AG09309 (cell line): Measurements from ENCODE around the gene SEC14L2.

ENCODE experiments used
- DNase-seq: peaks from one replicate; pipeline ENCODE4 v3.0.0-alpha.2; 2010; ENCODE audit warnings: low read depth
- H3K4me3 ChIP-seq: 2 replicates; pipeline ENCODE4 v1.5.1; 2011; ENCODE audit warnings: mild to moderate bottlenecking, low read depth, low read length, moderate library complexity; ENCODE audit not compliant: control insufficient read depth
- CTCF ChIP-seq: IDR thresholded peaks from 2 replicates; pipeline ENCODE4 v1.5.1; 2011; ENCODE audit warnings: mild to moderate bottlenecking, low read depth, low read length, inconsistent platforms; ENCODE audit not compliant: insufficient read depth, control insufficient read depth; ENCODE audit errors: missing control alignments

The SEC14L2 gene

DNA sequence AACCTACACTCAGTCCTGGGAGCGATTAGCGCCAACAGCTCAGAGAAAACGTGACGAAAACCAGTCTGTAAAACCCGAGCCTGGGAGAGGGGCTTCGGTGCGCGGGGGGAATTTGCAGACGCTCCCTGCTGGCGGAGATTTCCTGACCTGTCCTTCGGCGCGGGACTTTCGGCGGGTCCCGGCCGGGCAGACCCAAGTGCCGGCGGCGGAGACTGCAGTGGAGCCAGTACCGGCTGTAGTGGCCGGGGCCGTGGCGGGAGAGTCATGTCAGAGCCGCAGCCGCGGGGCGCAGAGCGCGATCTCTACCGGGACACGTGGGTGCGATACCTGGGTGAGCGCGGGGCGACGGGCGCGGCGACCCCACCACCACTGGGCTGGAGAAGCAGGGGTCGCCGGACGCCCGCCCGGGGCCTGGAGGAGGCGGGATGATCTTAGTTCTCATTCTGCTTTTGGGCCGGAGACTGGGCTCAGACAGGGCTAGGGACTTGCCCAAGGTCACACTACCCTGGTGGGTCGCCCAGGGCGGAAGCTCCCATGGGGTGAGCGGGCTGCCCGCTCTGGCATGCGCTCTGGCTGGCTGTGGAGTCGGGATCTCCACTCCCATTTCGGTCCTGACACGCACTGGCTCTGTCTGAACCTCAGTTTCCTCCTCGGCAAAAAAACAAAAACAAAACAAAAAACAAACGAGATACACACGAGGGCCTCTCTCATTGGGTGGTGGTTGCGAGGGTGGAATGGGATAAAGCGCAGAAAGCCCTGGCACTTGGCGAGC, 29.0 kb downstream of the SEC14L2 start, which contains the start of gene MTFP1:
Gene MTFP1 (plus strand): TSS at position 153 of the 772 bp plus-strand sequence. CDS start 112 bp downstream, at position 265.
- TF ChIP-seq CTCF, result peak; percentile 5
- no peak for DNase-seq
- H3K4me3 ChIP-seq, result peak within 1 kb of the TSS; percentile 62

DNA sequence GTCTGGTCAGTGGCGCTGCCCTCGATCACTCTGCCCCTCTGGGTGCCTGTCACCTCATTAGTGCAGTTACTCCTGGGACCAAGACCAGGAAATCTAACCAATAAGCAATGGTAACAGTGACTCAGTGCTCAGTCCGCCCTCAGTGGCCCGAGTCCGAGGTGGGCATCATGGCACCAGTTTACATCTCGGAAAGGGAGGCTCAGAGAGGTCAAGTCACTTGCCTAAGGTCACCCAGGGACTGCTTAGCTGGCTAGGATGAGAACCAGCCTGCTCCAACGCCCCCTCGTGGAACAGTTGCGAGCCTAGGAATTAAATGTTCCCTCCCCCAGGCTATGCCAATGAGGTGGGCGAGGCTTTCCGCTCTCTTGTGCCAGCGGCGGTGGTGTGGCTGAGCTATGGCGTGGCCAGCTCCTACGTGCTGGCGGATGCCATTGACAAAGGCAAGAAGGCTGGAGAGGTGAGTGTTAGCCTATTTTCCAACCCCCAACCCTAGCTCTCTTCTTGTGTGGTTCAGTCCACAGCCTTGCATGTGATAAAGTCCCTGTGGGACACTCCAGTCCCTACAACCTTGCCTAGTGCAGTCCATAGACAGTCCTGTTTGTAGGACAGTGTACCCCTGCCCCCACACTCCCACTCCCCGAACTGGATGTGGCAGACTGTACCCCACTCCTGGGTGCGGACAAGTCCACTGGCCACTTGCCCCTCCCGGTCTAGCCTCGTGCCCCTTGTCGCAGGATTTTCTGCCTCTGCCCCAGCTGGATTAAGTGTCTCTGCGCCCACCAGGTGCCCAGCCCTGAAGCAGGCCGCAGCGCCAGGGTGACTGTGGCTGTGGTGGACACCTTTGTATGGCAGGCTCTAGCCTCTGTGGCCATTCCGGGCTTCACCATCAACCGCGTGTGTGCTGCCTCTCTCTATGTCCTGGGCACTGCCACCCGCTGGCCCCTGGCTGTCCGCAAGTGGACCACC, 29.9 kb downstream of the SEC14L2 start:
- peak overlapping the region; percentile 62 for H3K4me3 ChIP-seq
- peak; percentile 83 for TF ChIP-seq CTCF
- DNase-seq, result no peak

- TF ChIP-seq CTCF, result no peak
- no peak for DNase-seq
- H3K4me3 ChIP-seq, result no peak overlapping the region
Measured at GRCh38 chr22:30427871-30428270, 31.1 kb downstream of the SEC14L2 start.

GRCh38 chr22:30429887-30430286, 33.1 kb downstream of the SEC14L2 start:
- no peak for TF ChIP-seq CTCF
- no peak for DNase-seq
- no peak overlapping the region for H3K4me3 ChIP-seq

GRCh38 chr22:30430933-30431332, 34.1 kb downstream of the SEC14L2 start:
- no peak for DNase-seq
- H3K4me3 ChIP-seq, result no peak overlapping the region
- no peak for TF ChIP-seq CTCF

DNA sequence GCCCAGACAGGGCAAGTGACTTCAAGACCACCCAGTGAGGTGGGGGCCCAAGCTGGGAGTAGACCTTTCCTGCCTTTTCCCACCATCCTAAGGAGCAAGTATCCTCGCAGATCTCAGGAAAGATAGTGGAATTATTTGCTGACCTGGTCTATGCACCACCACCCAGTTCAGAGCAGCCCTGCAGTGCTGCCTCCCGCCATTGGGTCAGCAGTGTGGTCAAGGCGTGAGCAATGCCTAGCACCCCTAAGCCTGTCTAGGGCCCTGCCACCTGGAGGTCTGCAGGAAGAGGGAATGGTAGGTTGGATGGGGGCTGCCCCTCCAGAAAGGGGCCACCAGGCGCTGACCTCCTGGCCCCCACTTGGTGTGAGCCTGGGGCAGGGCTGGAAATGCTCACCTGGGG, 35.3 kb downstream of the SEC14L2 start:
- no peak for DNase-seq
- H3K4me3 ChIP-seq, result no peak overlapping the region
- no peak for TF ChIP-seq CTCF
